PFSK-1 (cell line): ENCODE results near the gene FAN1.

ENCODE experiments used
- FOXP2 ChIP-seq: optimal IDR thresholded peaks from 2 replicates; pipeline ENCODE3; 2011; ENCODE audit warnings: borderline replicate concordance, control low read depth, inconsistent platforms; ENCODE audit not compliant: insufficient read depth; ENCODE audit errors: extremely low read length, extremely low read depth
- POLR2AphosphoS5 ChIP-seq: IDR thresholded peaks from 2 replicates; pipeline ENCODE4 v1.6.1; 2012; ENCODE audit warnings: low read depth, mild to moderate bottlenecking, control low read depth, low read length, moderate library complexity
- SIN3A ChIP-seq: IDR thresholded peaks from 2 replicates; pipeline ENCODE4 v1.6.1; 2012; ENCODE audit warnings: mild to moderate bottlenecking, low read length, moderate library complexity, borderline replicate concordance; ENCODE audit not compliant: insufficient read depth
- TAF1 ChIP-seq: IDR thresholded peaks from 2 replicates; pipeline ENCODE4 v1.6.1; 2012; ENCODE audit warnings: low read length, control low read depth, borderline replicate concordance; ENCODE audit not compliant: insufficient read depth
- TF ChIP-seq, protein P1 (sequence below), 2 experiments: IDR thresholded peaks; 2 replicates each; pipeline versions ENCODE4 v1.6.1 to v1.8.0; 2011 to 2012; ENCODE audit warnings: low read depth in 2 of 2, low read length in 2 of 2, control low read depth in 1 of 2, inconsistent platforms in 1 of 2, mild to moderate bottlenecking in 1 of 2, moderate library complexity in 1 of 2; ENCODE audit not compliant: insufficient read depth in 1 of 2

Gene FAN1

DNA sequence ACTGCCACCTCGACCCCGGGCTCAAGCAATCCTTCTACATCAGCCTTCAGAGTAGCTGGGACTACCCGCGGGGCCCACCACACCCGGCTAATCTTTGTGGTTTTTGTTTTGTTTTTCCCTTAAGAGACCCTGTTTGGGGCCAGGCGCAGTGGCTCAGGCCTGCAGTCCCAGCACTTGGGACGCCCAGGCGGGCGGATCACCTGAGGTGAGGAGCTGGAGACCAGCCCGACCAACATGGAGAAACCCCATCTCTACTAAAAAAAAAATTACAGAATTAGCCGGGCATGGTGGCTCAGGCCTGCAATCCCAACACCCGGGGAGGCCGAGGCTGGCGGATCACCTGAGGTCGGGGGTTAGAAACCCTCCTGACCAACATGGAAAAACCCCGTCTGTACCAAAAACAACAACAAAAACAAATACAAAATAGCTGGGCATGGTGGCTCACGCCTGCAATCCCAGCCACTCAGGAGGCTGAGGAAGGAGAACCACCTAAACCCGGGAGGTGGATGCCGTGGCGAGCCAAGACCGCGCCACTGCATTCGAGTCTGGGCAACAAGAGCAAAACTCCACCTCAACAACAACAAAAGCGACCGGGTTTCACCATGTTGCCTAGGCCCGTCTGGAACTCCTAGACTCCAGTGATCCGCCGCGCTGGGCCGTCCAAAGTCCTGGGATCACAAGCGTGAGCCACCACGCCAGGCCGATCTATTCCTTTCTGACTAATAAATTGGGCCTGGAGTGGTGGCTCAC lies 8.1 kb upstream of the FAN1 start:
- TF ChIP-seq TAF1 (no peak), POLR2AphosphoS5 (no peak), SIN3A (no peak), FOXP2 (no peak)
- TF ChIP-seq, protein P1, sequence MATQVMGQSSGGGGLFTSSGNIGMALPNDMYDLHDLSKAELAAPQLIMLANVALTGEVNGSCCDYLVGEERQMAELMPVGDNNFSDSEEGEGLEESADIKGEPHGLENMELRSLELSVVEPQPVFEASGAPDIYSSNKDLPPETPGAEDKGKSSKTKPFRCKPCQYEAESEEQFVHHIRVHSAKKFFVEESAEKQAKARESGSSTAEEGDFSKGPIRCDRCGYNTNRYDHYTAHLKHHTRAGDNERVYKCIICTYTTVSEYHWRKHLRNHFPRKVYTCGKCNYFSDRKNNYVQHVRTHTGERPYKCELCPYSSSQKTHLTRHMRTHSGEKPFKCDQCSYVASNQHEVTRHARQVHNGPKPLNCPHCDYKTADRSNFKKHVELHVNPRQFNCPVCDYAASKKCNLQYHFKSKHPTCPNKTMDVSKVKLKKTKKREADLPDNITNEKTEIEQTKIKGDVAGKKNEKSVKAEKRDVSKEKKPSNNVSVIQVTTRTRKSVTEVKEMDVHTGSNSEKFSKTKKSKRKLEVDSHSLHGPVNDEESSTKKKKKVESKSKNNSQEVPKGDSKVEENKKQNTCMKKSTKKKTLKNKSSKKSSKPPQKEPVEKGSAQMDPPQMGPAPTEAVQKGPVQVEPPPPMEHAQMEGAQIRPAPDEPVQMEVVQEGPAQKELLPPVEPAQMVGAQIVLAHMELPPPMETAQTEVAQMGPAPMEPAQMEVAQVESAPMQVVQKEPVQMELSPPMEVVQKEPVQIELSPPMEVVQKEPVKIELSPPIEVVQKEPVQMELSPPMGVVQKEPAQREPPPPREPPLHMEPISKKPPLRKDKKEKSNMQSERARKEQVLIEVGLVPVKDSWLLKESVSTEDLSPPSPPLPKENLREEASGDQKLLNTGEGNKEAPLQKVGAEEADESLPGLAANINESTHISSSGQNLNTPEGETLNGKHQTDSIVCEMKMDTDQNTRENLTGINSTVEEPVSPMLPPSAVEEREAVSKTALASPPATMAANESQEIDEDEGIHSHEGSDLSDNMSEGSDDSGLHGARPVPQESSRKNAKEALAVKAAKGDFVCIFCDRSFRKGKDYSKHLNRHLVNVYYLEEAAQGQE (IDR thresholded peaks at IDR 0.05; ENCODE audit: insufficient read depth in 1 of 2, low read depth in 2 of 2, low read length in 2 of 2): no peak

DNA sequence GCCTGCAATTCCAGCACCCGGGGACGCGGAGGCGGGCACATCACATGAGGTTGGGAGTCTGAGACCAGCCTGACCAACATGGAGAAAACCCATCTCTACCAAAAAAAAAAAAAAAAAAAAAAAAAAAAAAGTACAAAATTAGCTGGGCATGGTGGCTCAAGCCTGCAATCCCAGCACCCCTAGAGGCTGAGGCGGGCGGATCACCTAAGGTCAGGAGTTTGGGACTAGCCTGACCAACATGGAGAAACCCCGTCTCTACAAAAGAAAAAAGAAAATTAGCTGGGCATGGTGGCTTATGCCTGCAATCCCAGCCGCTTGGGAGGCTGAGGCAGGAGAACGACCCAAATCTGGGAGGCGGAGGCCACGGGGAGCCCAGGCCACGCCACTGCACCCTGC lies 7.5 kb upstream of the FAN1 start:
- TF ChIP-seq FOXP2 (no peak), POLR2AphosphoS5 (no peak), SIN3A (no peak), TAF1 (no peak)
- TF ChIP-seq, protein P1 (IDR thresholded peaks at IDR 0.05; ENCODE audit: insufficient read depth in 1 of 2, low read depth in 2 of 2, low read length in 2 of 2): no peak

- TF ChIP-seq FOXP2: no peak
- TF ChIP-seq TAF1: no peak
- TF ChIP-seq SIN3A: no peak
- TF ChIP-seq, protein P1 (IDR thresholded peaks at IDR 0.05; ENCODE audit: insufficient read depth in 1 of 2, low read depth in 2 of 2, low read length in 2 of 2): no peak
- no peak for TF ChIP-seq POLR2AphosphoS5
These were observed 1.8 kb upstream of the FAN1 start for GRCh38 chr15:30901889-30902288.

DNA sequence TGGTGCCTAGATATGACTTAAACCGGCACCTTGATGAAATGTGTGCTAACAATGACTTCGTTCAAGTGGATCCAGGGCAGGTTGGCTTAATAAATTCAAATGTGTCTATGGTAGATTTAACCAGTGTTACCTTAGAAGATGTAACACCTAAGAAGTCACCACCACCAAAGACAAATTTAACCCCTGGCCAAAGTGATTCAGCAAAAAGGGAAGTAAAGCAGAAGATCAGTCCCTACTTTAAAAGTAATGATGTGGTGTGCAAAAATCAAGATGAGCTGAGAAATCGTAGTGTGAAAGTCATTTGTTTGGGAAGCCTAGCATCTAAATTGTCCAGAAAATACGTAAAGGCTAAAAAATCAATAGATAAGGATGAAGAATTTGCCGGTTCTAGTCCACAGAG lies 1.1 kb downstream of the FAN1 start:
- no peak for TF ChIP-seq TAF1
- TF ChIP-seq, protein P1 (IDR thresholded peaks at IDR 0.05; ENCODE audit: insufficient read depth in 1 of 2, low read depth in 2 of 2, low read length in 2 of 2): no peak
- TF ChIP-seq POLR2AphosphoS5: no peak
- no peak for TF ChIP-seq SIN3A
- TF ChIP-seq FOXP2: no peak

DNA sequence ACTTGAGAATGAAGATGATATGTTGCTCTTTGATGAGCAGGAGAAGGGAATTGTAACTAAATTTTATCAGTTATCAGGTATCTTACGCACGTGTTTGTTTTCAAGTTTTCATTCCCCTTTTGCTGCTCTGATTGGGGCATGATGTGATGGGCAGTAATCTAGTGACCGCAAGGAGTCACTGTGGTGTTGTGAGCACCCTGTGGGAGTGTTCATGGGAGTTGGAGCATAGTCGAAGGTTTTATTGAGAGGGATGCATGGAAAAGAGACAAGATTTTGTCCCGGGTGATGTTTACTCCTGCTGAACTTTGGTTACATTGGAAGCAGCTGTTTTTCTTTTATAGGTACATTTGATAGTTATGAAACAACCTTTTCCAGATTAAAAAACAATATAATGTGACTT lies 2.1 kb downstream of the FAN1 start:
- TF ChIP-seq SIN3A (no peak), POLR2AphosphoS5 (no peak), FOXP2 (no peak), TAF1 (no peak)
- TF ChIP-seq, protein P1 (IDR thresholded peaks at IDR 0.05; ENCODE audit: insufficient read depth in 1 of 2, low read depth in 2 of 2, low read length in 2 of 2): no peak
